Measurements from ENCODE around the gene RPRD2.

- TF ChIP-seq CTCF (IDR thresholded peaks at IDR 0.05) (no peak), EZH2 (IDR thresholded peaks at IDR 0.05; ENCODE audit: borderline replicate concordance, insufficient read depth, low read depth, low read length, poor library complexity, severe bottlenecking) (no peak)
These were observed 45.8 kb downstream of the RPRD2 start for GRCh38 chr1:150409504-150410362.
